Keratinocyte (primary cell): ENCODE data around the gene EEPD1.

Source experiments
- EZH2 ChIP-seq: IDR thresholded peaks from one replicate; pipeline ENCODE4 v1.6.1; 2012; ENCODE audit warnings: inconsistent platforms, mild to moderate bottlenecking, low read length, moderate library complexity
- TF ChIP-seq, protein P1 (sequence below), 3 experiments: IDR thresholded peaks in 1 of 3; conservative IDR thresholded peaks in 1 of 3; optimal IDR thresholded peaks in 1 of 3; 2 replicates in 2 of 3; 3 replicates in 1 of 3; pipeline versions ENCODE3 to v1.5.1; 2011; ENCODE audit warnings: low read length in 3 of 3, mild to moderate bottlenecking in 3 of 3, moderate library complexity in 2 of 3, control low read depth in 1 of 3, inconsistent platforms in 1 of 3; ENCODE audit not compliant: insufficient read depth in 2 of 3; ENCODE audit errors: extremely low read depth in 1 of 3

GRCh38 chr7:36137754-36138153 is 15.3 kb upstream of the EEPD1 start:
- TF ChIP-seq, protein P1, sequence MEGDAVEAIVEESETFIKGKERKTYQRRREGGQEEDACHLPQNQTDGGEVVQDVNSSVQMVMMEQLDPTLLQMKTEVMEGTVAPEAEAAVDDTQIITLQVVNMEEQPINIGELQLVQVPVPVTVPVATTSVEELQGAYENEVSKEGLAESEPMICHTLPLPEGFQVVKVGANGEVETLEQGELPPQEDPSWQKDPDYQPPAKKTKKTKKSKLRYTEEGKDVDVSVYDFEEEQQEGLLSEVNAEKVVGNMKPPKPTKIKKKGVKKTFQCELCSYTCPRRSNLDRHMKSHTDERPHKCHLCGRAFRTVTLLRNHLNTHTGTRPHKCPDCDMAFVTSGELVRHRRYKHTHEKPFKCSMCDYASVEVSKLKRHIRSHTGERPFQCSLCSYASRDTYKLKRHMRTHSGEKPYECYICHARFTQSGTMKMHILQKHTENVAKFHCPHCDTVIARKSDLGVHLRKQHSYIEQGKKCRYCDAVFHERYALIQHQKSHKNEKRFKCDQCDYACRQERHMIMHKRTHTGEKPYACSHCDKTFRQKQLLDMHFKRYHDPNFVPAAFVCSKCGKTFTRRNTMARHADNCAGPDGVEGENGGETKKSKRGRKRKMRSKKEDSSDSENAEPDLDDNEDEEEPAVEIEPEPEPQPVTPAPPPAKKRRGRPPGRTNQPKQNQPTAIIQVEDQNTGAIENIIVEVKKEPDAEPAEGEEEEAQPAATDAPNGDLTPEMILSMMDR (optimal IDR thresholded peaks at IDR 0.05 in 1 of 3, IDR thresholded peaks at IDR 0.05 in 1 of 3, conservative IDR thresholded peaks at IDR 0.05 in 1 of 3; ENCODE audit: extremely low read depth in 1 of 3, insufficient read depth in 2 of 3, low read length in 3 of 3), result no peak
- TF ChIP-seq EZH2, result no peak
